NCI-H82 (cell line): ENCODE results near the gene FZD2.
A peak's percentile ranks its signal among the peaks of the same experiment; 100 is the strongest.
"Not testable (repeated sequence)": the region's sequence is repeated elsewhere in the genome, so short reads cannot be mapped to it uniquely, and the experiment has no call there.

ENCODE experiments used
- DNase-seq: peaks from one replicate; lab custom pipeline; 2025; lab: John Stamatoyannopoulos, UW

FZD2 gene

GRCh38 chr17:44556832-44557606 is at the start of gene FZD2:
TSS of gene FZD2 (plus strand) at chr17:44557484. CDS start at chr17:44557689, 205 bp downstream.
- DNase-seq = peak; percentile 99

- DNase-seq = peak; percentile 72
Observed at GRCh38 chr17:44511241-44512134, 45.8 kb upstream of the FZD2 start.

GRCh38 chr17:44518032-44518431 is 39.3 kb upstream of the FZD2 start:
- no peak for DNase-seq

- DNase-seq = peak; percentile 84
Observed at GRCh38 chr17:44522883-44523671, 34.2 kb upstream of the FZD2 start.

- DNase-seq = no peak
Observed at GRCh38 chr17:44523672-44523972, 33.7 kb upstream of the FZD2 start.

GRCh38 chr17:44527102-44527501 is 30.2 kb upstream of the FZD2 start:
- DNase-seq = no peak

- DNase-seq = no peak
Observed at GRCh38 chr17:44527954-44528353, 29.3 kb upstream of the FZD2 start.

GRCh38 chr17:44529864-44530263 is 27.4 kb upstream of the FZD2 start:
- no peak for DNase-seq

GRCh38 chr17:44530896-44531418 is 26.3 kb upstream of the FZD2 start:
- no peak for DNase-seq

- peak; percentile 97 for DNase-seq
Observed at GRCh38 chr17:44533533-44534246, 23.6 kb upstream of the FZD2 start.

- DNase-seq = no peak
Observed at GRCh38 chr17:44536090-44536953, 21.0 kb upstream of the FZD2 start.

GRCh38 chr17:44537922-44538321 is 19.4 kb upstream of the FZD2 start:
- not testable (repeated sequence) for DNase-seq

- DNase-seq = no peak
Observed at GRCh38 chr17:44539673-44540072, 17.6 kb upstream of the FZD2 start.

- DNase-seq = no peak
Observed at GRCh38 chr17:44540246-44541084, 16.8 kb upstream of the FZD2 start.

- peak; percentile 44 for DNase-seq
Observed at GRCh38 chr17:44541884-44542581, 15.3 kb upstream of the FZD2 start.

- no peak for DNase-seq
Observed at GRCh38 chr17:44543213-44543904, 13.9 kb upstream of the FZD2 start.

GRCh38 chr17:44543905-44544523 is 13.3 kb upstream of the FZD2 start:
- no peak for DNase-seq
